ENCODE measurements around the gene SYT1.

Gene SYT1

DNA sequence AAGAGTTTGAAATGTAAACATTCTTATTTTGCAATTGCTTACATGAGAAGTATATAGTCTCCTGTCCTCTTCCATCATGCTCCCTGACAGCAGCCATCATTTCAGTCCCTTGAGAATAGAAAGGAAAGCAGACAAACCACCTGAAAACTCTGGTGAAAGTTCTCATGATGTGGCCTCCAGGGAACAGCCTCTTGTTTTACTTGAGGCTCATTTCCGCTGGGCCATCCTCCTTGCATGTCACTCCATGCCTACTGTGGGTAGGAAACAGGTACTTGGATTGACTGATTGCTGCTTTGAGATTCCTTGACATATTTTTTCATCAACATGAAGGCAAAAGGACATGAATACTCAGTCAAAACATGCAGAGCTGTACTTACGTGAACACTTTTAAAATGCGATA, 6.0 kb downstream of the SYT1 start:
- no peak for DNase-seq
- TF ChIP-seq, protein P1, sequence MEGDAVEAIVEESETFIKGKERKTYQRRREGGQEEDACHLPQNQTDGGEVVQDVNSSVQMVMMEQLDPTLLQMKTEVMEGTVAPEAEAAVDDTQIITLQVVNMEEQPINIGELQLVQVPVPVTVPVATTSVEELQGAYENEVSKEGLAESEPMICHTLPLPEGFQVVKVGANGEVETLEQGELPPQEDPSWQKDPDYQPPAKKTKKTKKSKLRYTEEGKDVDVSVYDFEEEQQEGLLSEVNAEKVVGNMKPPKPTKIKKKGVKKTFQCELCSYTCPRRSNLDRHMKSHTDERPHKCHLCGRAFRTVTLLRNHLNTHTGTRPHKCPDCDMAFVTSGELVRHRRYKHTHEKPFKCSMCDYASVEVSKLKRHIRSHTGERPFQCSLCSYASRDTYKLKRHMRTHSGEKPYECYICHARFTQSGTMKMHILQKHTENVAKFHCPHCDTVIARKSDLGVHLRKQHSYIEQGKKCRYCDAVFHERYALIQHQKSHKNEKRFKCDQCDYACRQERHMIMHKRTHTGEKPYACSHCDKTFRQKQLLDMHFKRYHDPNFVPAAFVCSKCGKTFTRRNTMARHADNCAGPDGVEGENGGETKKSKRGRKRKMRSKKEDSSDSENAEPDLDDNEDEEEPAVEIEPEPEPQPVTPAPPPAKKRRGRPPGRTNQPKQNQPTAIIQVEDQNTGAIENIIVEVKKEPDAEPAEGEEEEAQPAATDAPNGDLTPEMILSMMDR (IDR thresholded peaks at IDR 0.05; ENCODE audit: low read depth, low read length, missing control alignments) = no peak
- Histone ChIP-seq H3K36me3 (replicated peaks) (no peaks in the 10 kb centered on the region), H3K4me3 (ENCODE audit: low read depth, low read length) (no peak overlapping the region), H3K27me3 (replicated peaks) (no peaks in the 10 kb centered on the region), H3K27ac (no peak overlapping the region)
- in situ Hi-C loops (cut with HindIII; ENCODE audit: low pct_ligation_motif_present, low sequenced_read_pairs) = no loop called here

DNA sequence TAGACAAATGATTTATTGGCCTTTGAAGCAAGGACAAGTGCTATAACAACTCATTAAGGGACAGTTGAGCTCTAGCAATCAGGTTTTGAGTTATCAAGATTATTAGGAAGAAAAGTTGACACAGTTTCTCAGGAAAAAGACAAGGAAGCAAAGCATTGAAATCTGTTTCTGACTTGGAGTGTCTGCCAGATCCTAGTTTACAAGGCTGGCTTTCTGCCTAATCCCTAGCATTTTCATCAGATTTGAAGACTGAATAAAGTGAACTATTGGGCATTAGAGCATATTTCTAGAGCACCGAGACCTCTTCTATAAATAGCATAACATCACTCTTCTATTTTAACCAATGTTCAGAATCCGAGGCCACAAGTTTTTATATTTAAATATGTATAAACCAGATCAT, 7.0 kb downstream of the SYT1 start:
- TF ChIP-seq, protein P1 (IDR thresholded peaks at IDR 0.05; ENCODE audit: low read depth, low read length, missing control alignments) = no peak
- DNase-seq = no peak
- no peak overlapping the region for H3K27ac ChIP-seq
- in situ Hi-C loops (cut with HindIII; ENCODE audit: low pct_ligation_motif_present, low sequenced_read_pairs) = no loop called here
- H3K27me3 ChIP-seq (replicated peaks) = no peaks in the 10 kb centered on the region
- H3K36me3 ChIP-seq (replicated peaks) = no peaks in the 10 kb centered on the region
- no peak overlapping the region for H3K4me3 ChIP-seq (ENCODE audit: low read depth, low read length)

DNA sequence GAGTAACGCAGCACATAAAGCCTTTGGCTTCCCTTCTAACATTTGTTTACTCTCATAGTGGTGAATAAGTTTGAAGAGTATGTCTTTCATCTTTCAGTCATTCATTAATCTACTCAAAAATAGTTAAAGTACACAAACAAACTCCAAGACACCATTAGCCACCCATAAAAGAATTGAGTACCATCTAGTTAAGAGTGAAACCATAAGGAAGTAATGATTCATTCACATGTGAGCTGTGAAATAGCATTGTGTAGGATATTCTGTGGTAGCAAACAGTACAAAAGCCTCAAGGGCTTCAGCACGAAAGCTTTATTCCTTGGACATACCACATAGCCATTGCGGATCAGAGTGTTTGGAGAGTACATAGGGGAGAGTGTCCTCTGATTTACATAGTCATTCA, 13.9 kb downstream of the SYT1 start:
- no peak for DNase-seq
- H3K4me3 ChIP-seq (ENCODE audit: low read depth, low read length) = no peak overlapping the region
- no peaks in the 10 kb centered on the region for H3K27me3 ChIP-seq (replicated peaks)
- no peak overlapping the region for H3K27ac ChIP-seq
- TF ChIP-seq, protein P1 (IDR thresholded peaks at IDR 0.05; ENCODE audit: low read depth, low read length, missing control alignments) = no peak
- H3K36me3 ChIP-seq (replicated peaks) = no peaks in the 10 kb centered on the region
- in situ Hi-C loops (cut with HindIII; ENCODE audit: low pct_ligation_motif_present, low sequenced_read_pairs) = no loop called here

DNA sequence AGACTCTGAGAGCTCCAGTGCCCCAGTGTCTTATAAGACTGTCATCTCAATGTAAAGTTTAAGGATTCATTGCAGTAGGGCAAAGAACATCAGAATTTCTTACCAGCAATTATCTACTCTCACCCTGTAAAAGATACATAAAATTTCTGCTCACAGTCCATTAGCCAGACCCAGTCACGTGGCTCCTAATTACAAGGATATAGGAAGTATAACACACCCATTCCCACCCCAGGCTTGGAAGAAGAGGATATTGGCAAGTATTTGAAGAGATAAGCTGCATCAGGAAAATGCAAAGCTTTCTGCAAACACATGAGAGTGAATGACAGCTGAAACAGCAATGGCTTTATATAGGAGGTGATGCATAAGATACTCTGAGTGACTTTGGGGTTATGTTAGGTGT, 14.3 kb downstream of the SYT1 start:
- DNase-seq = no peak
- Histone ChIP-seq H3K4me3 (ENCODE audit: low read depth, low read length) (no peak overlapping the region), H3K27ac (no peak overlapping the region), H3K27me3 (replicated peaks) (no peaks in the 10 kb centered on the region), H3K36me3 (replicated peaks) (no peaks in the 10 kb centered on the region)
- TF ChIP-seq, protein P1 (IDR thresholded peaks at IDR 0.05; ENCODE audit: low read depth, low read length, missing control alignments) = no peak
- in situ Hi-C loops (cut with HindIII; ENCODE audit: low pct_ligation_motif_present, low sequenced_read_pairs) = no loop called here

DNA sequence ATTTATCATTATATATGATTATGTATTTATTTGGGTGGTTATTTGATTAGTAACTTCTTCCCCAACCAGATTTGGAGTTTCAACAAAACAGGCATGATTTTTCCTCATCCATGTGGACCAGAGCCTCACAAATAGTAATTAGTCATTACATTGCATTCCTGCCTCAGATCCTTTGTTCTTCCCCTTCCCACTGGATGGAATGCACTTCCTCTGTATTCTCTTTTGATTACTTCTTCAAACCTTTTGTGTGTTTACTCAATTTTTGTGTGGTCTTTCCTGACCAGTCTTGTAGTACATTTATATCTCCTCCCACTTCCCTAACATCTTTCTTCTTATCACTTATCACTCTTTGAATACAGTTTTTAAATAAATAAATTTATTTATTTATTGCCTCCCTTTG, 15.5 kb downstream of the SYT1 start:
- Histone ChIP-seq H3K27ac (no peak overlapping the region), H3K4me3 (ENCODE audit: low read depth, low read length) (no peak overlapping the region), H3K27me3 (replicated peaks) (no peaks in the 10 kb centered on the region), H3K36me3 (replicated peaks) (no peaks in the 10 kb centered on the region)
- TF ChIP-seq, protein P1 (IDR thresholded peaks at IDR 0.05; ENCODE audit: low read depth, low read length, missing control alignments) = no peak
- in situ Hi-C loops (cut with HindIII; ENCODE audit: low pct_ligation_motif_present, low sequenced_read_pairs) = no loop called here
- no peak for DNase-seq

DNA sequence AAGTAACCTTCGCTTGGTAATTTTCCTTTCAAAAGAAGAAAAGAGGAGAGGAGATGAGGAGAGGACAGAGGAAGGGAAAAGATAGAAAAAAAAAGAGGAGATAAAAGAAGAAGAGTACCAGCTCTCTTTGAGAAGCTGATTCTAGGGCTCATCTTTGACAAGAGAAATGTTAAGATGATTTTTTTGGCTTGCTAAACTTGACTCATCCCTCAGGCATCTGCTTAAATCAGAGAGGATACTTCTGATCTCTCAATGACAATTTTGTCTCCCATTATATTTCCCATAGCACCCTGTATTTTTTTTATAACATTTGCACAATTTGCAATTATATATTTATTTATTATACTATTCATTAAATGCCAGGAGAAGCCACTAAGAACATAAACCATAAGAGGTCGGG, 17.1 kb downstream of the SYT1 start:
- no peak for DNase-seq
- TF ChIP-seq, protein P1 (IDR thresholded peaks at IDR 0.05; ENCODE audit: low read depth, low read length, missing control alignments) = no peak

More for the DNA sequence above, 17.1 kb downstream of the SYT1 start:
- Histone ChIP-seq H3K36me3 (replicated peaks) (no peaks in the 10 kb centered on the region), H3K4me3 (ENCODE audit: low read depth, low read length) (no peak overlapping the region), H3K27me3 (replicated peaks) (no peaks in the 10 kb centered on the region), H3K27ac (no peak overlapping the region)
- in situ Hi-C loops (cut with HindIII; ENCODE audit: low pct_ligation_motif_present, low sequenced_read_pairs) = no loop called here
